Left cardiac atrium (tissue), 4 donors: ENCODE data around the gene MCHR2. TPM values are rescaled to one million over a fixed set of nuclear protein-coding genes. Genes with fewer than 3 reads are reported as not detected.
A peak's percentile ranks its signal among the peaks of the same experiment; 100 is the strongest.

Source experiments
- ATAC-seq, 2 donors: fragments of 200-7000 bp; cut with Tn5 transposase; one replicate each; pipeline ENCODE4 v1.9.1; 2020; ENCODE audit warnings: mild to moderate bottlenecking in 2 of 2, moderate library complexity in 2 of 2
- DNase-seq: peaks from one replicate; pipeline ENCODE4 v3.0.0-alpha.2; 2020
- intact Hi-C, 2 donors: fragments of 100-400 bp; cut with DNase I; formaldehyde crosslinking; loops; one replicate each; pipeline versions ENCODE4 v1.14.1 to v1.15.1; 2022 to 2023
- total RNA-seq, 2 donors: library from RNA; stranded (reverse); fragmentation: NEBNext Ultra II Directional; extraction: Animal tissue kit (Norgen Biotek cat#: 25700); gene quantifications; one replicate each; pipeline ENCODE4 v1.2.1, GENCODE V29; 2021
- donor health status: DM: no; HTN: yes; CAD: no.
- donor health status: DM: no; HTN: yes; CAD: no; lungs with severe emphysema.
- donor health status: DM: yes; HTN: yes; CAD: no.
- donor health status: Dilated cardiomyopathy.

MCHR2 gene
- total RNA-seq, 2 donors from 2014 or later, result not detected

- peak in 1 of 2 donors; percentile 57 for ATAC-seq
- no peak for DNase-seq
- intact Hi-C loops, result no loop called here
Measured at GRCh38 chr6:99933129-99933528, 60.9 kb downstream of the MCHR2 start.

GRCh38 chr6:99912657-99913056 lies 81.4 kb downstream of the MCHR2 start:
- ATAC-seq, result no peak
- intact Hi-C loops, result no loop called here
- DNase-seq, result no peak

GRCh38 chr6:99905209-99906106 lies 88.6 kb downstream of the MCHR2 start:
- intact Hi-C loops, result loop anchor here in 1 of 2 donors (5.0 kb wide), 1 partner anchor 38 kb away; no protein-coding TSS in a partner anchor
- ATAC-seq, result peak; percentile 27 to 47
- no peak for DNase-seq

GRCh38 chr6:99901596-99902384 lies 92.2 kb downstream of the MCHR2 start:
- ATAC-seq, result no peak
- no peak for DNase-seq
- intact Hi-C loops, result no loop called here

GRCh38 chr6:99894815-99895214 lies 99.2 kb downstream of the MCHR2 start:
- ATAC-seq, result no peak
- DNase-seq, result no peak
- intact Hi-C loops, result no loop called here

GRCh38 chr6:99887066-99887465 lies 107.0 kb downstream of the MCHR2 start:
- intact Hi-C loops, result no loop called here
- no peak for ATAC-seq
- no peak for DNase-seq

- DNase-seq (no peak), ATAC-seq (no peak)
- intact Hi-C loops, result no loop called here
Measured at GRCh38 chr6:99885051-99885450, 109.0 kb downstream of the MCHR2 start.

GRCh38 chr6:99882128-99882702 lies 111.8 kb downstream of the MCHR2 start:
- ATAC-seq, result no peak
- intact Hi-C loops, result no loop called here
- no peak for DNase-seq

GRCh38 chr6:99879431-99879830 lies 114.6 kb downstream of the MCHR2 start:
- ATAC-seq, result no peak
- DNase-seq, result no peak
- intact Hi-C loops, result loop anchor here in 1 of 2 donors (10.0 kb wide), 1 partner anchor 595 kb away; no protein-coding TSS in a partner anchor

GRCh38 chr6:99875068-99875467 lies 119.0 kb downstream of the MCHR2 start:
- intact Hi-C loops, result loop anchor here in 1 of 2 donors (10.0 kb wide), 1 partner anchor 600 kb away; no protein-coding TSS in a partner anchor
- ATAC-seq (no peak), DNase-seq (no peak)

GRCh38 chr6:99873084-99873483 lies 120.9 kb downstream of the MCHR2 start:
- no peak for ATAC-seq
- no peak for DNase-seq
- intact Hi-C loops, result loop anchor here in 1 of 2 donors (10.0 kb wide), 1 partner anchor 602 kb away; no protein-coding TSS in a partner anchor

- ATAC-seq (no peak), DNase-seq (no peak)
- intact Hi-C loops, result loop anchor here in 1 of 2 donors (10.0 kb wide), 1 partner anchor 603 kb away; no protein-coding TSS in a partner anchor
Measured at GRCh38 chr6:99871641-99872040, 122.4 kb downstream of the MCHR2 start.
